GM19025 (cell line): Measurements from ENCODE around the gene CYFIP2.

Source experiments
- ATAC-seq: cut with Tn5 transposase; IDR thresholded peaks from one replicate; pipeline ENCODE4 v1.9.1; 2021; ENCODE audit warnings: mild to moderate bottlenecking, low read depth, moderate library complexity; ENCODE audit not compliant: unreplicated experiment

CYFIP2 gene

GRCh38 chr5:157312492-157312891, 46.6 kb downstream of the CYFIP2 start:
- peak; percentile 73 for ATAC-seq

GRCh38 chr5:157322581-157322980, 56.7 kb downstream of the CYFIP2 start:
- no peak for ATAC-seq

- no peak for ATAC-seq
Observed at GRCh38 chr5:157323107-157323706, 57.3 kb downstream of the CYFIP2 start.

DNA sequence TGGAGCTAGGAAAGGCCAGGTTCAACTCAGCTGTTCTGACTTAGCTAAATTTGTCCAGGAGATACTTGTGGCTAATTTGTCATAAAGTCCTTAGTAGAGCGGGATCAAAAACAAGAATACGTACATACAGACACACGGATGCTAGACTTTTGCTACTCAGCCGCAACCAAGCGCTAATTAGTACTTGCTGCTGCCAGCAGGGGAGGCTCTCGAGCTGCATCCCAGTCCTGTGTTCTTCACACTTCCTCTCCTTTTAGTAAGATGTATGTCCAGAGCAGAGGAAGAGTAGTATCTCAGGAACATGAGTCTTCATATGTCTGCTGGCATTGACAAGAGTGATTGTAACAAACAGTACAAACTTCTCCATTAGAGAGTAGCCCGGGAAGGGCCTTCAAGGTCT, 58.3 kb downstream of the CYFIP2 start:
- ATAC-seq = no peak

DNA sequence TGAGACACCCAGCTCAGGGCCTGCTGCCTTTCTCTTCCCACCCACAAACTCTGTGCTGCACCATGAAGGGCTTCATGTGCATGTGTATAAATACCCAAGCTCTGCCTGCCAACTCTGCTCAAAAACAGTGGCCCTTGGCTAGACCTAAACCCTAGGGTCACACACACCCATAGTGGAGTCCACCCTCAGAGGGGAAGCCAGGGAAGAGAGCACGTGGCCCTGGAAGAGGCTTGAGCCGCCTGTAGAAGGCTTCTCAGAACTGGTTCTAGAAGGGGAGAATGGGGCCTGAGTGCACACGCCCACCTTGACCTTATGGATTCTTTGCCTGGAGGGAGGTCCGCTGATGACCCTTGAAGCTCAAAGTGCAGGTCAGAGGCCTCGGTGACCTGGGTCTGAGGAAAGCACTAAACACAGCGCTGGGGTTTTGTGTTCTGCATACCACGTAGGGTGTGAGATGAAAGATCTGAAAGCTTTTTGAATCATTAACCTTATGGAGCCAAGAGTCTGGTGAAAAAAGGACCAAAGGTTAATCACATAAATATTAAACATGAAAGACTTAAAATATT, 60.6 kb downstream of the CYFIP2 start:
- no peak for ATAC-seq

DNA sequence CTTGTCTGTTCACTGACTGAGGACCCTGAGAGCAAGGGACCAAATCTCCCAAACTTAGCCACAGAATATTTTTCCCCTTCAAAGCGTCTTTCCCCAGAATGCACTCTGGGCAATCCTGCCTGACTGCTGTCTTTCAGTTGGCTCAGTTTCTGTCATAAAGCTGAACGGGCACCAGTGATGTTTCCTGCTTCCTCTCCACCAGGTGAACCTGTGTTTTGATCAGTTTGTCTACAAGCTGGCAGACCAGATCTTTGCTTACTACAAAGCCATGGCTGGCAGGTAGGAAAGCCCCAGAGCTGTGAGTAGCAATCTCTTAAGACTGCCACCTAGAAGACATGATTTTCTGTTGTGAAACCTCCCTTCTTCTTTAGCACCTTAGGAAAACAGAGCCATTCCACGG, 61.8 kb downstream of the CYFIP2 start:
- ATAC-seq = no peak

- peak; percentile 96 for ATAC-seq
Observed at GRCh38 chr5:157328277-157328912, 62.5 kb downstream of the CYFIP2 start.

DNA sequence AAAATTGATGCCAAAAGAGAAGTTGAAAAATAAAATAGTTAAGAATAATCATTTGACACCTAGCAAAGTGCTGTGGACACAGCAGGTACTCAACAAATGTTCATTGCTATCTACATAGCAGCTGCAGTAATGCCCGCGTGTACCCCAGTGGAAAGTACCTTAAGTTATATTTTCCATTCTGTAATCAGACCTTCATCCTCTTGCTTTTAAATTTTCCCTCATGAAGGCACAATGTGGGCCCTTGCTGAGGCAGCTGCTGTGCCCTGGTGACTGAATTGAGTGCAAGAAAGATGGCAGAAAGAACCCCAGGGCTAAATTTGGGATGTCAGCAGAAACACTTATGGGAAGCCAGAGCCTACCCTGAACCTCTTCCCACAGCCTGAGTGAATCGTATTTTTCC, 65.9 kb downstream of the CYFIP2 start:
- ATAC-seq = no peak

GRCh38 chr5:157335534-157336422, 69.9 kb downstream of the CYFIP2 start:
- ATAC-seq = no peak

- ATAC-seq = no peak
Observed at GRCh38 chr5:157336423-157336744, 70.5 kb downstream of the CYFIP2 start.

DNA sequence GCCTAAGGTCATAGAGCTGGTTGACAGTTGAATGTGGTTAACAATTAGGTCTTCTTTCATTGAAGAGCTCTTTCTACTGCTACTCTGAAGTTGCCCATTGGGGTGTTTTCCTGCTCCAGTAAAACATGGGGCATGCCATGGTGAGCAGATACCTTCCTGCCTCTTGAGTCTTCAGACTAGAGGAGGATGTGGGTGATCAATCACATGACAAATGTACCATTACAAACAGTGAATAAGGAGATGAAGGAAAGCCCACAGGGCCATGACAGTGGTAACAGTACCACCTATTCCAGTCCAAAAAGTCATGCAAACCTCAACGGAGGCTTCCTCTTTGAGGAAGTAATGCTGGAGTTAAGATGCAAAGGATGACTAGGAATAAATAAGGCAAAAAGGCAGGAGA, 73.5 kb downstream of the CYFIP2 start:
- ATAC-seq = no peak

DNA sequence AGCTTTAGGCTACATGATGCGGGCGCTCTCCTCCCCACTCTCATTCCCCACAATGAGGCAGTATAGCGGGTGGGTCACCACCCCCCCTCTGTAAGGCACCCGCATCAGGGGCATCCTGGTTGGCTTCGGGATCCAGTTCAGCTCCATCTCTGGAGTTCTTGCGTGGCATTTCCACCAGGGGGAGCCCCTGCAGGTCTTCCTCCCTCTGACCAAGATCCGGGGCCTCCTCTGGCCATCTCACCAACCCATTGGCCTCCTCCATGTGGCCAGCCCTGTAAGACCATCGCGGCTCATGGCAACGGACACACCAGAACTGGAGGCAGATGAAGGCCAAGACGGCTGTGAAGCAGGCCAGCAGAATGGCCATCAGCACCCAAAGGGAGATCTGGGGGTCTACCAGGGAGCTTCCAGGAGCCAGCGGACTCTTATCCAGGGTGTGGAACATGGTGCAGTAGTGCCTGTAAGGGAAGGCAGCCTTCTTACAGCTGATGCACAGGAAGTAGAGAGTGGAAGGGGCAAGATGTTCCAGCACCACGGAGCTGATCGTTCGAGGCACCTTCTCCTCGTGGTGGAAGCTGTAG, 77.0 kb downstream of the CYFIP2 start:
- no peak for ATAC-seq

DNA sequence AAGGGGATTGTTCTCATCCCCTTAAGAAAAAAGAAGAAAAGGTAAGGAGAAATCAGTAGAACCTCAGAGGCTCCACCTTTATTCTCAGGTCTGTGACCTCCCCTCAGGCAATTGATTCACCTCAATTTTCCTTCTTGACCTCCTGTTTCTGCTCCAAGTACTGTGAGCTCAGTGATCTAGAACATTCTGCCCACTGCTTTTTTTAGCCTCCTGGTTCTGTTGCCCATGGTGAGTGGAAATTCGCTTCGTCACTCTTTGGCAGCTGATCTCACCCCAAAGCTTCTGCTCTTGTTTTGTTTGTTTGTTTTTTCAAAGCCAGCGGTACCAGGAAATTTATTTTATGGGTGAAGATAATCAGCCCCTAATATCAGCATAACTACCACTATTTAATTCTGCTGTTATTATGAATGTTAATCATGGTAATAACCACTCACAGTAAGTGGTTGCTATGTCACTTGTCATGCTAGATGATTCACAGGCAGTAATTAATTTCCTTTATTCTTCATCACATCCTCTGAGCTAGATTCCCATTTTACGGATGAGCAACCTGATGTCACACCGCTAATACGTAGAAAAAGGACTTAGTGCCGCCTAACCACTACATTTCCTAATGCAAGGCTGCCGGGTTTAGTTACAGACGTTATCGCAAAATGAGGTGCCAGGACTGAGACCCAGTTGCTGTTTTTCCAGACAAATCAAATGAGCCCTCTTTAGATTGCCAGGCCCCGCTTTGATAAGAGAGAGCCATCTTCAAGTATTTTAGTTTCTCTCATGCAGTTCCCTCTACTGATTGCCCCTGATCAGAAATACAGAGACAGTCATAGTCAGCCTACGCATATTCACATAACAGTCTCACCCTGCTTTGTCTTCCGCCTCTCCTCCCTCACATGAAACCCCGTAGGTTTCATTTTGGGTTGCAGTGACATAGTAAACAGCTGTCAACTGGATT, 78.2 kb downstream of the CYFIP2 start:
- no peak for ATAC-seq

DNA sequence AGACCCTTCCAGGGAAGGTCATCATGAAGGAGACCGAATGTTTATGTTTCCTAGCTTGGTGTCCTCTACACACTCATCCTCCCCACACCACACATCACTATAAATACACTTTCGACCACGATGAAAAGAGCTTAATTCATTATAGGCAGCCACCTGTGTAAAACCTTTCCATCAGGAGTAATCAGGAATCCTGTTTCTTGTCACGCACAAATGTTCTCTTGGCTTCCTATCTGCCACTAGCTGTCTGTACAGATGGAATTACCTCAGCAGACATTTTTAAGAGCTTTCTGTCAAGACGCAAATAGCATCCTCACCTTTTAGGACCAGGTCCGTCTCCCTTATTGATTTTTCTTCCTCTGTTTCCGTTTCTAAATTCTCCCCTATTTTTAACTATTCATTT, 79.1 kb downstream of the CYFIP2 start:
- ATAC-seq = no peak

- no peak for ATAC-seq
Observed at GRCh38 chr5:157345485-157345884, 79.6 kb downstream of the CYFIP2 start.

DNA sequence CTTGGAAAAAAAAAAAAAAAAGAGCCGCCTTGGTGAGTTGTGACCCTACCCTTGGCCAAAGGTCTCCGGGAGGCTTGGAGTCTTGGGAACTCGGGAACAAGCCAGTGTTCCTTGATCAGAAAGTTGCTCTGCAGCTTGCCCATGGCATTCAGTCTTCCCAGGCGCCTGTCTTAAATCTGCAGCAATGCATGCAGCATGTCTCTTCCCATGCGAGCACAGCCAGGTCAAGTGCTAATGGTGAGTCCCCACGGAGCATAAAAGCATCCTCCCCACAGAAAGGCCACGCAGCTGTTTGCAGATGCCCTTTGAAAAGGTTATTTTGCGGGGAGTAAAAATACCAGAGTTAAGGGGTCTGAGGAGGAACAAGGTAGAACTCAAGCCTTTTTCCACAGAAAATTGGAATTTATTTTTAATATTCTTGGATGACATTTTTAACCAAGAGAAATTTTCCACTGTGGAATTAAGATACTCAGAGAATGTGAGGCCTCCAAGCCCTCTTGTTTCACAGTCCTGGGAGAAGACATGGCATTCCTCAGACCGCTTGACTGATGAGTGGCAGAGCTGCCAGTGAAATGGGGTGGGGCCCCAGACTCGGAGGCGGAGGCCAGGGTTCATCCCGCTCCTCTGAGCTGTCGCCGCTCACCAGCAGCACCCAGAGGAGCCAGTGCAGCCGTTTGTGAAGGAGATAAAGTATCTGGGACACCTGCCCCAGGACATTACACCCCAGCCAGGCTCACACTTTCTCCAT, 81.6 kb downstream of the CYFIP2 start:
- no peak for ATAC-seq

GRCh38 chr5:157348049-157348400, 82.1 kb downstream of the CYFIP2 start:
- no peak for ATAC-seq

- ATAC-seq = peak; percentile 76
Observed at GRCh38 chr5:157350939-157351801, 85.2 kb downstream of the CYFIP2 start.

GRCh38 chr5:157351802-157352092, 85.8 kb downstream of the CYFIP2 start:
- ATAC-seq = no peak
